ENCODE measurements around the gene BZW1.

Gene BZW1

GRCh38 chr2:200869014-200869413 is 57.3 kb downstream of the BZW1 start:
- TF ChIP-seq USF1 (IDR thresholded peaks at IDR 0.05) (no peak), TEAD4 (IDR thresholded peaks at IDR 0.05) (no peak), RAD21 (IDR thresholded peaks at IDR 0.05; ENCODE audit: low read depth) (no peak), CEBPB (IDR thresholded peaks at IDR 0.05) (no peak), CREB1 (IDR thresholded peaks at IDR 0.05; ENCODE audit: low read depth) (no peak), YY1 (IDR thresholded peaks at IDR 0.05; ENCODE audit: low read depth) (no peak), TCF12 (IDR thresholded peaks at IDR 0.05; ENCODE audit: low read depth) (no peak), TAF1 (IDR thresholded peaks at IDR 0.05; ENCODE audit: low read depth) (no peak), NFIC (IDR thresholded peaks at IDR 0.05) (no peak), FOXM1 (IDR thresholded peaks at IDR 0.05; ENCODE audit: borderline replicate concordance, low read depth) (no peak), EP300 (IDR thresholded peaks at IDR 0.05; ENCODE audit: borderline replicate concordance) (no peak)
- TF ChIP-seq, protein P1, sequence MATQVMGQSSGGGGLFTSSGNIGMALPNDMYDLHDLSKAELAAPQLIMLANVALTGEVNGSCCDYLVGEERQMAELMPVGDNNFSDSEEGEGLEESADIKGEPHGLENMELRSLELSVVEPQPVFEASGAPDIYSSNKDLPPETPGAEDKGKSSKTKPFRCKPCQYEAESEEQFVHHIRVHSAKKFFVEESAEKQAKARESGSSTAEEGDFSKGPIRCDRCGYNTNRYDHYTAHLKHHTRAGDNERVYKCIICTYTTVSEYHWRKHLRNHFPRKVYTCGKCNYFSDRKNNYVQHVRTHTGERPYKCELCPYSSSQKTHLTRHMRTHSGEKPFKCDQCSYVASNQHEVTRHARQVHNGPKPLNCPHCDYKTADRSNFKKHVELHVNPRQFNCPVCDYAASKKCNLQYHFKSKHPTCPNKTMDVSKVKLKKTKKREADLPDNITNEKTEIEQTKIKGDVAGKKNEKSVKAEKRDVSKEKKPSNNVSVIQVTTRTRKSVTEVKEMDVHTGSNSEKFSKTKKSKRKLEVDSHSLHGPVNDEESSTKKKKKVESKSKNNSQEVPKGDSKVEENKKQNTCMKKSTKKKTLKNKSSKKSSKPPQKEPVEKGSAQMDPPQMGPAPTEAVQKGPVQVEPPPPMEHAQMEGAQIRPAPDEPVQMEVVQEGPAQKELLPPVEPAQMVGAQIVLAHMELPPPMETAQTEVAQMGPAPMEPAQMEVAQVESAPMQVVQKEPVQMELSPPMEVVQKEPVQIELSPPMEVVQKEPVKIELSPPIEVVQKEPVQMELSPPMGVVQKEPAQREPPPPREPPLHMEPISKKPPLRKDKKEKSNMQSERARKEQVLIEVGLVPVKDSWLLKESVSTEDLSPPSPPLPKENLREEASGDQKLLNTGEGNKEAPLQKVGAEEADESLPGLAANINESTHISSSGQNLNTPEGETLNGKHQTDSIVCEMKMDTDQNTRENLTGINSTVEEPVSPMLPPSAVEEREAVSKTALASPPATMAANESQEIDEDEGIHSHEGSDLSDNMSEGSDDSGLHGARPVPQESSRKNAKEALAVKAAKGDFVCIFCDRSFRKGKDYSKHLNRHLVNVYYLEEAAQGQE (IDR thresholded peaks at IDR 0.05; ENCODE audit: low read depth), result no peak

DNA sequence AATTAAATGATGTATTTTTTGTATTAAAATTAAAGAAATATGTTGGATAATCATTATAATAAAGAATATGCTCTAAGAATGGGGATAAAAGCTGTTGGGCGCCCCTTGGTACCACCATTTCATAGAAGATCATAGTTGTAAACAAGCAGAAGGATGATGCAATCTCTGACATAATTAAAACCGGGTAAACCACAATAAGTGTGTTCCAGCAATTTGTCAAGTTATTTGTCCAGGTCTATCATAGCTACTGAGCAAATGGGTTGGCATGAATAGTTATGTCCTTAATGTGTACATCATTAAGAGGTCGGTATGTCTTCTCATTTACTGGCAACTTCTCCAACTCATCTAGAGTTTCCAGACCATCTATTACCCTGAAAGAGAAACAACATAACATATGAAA is 59.4 kb downstream of the BZW1 start:
- peak; percentile 13; the same call in 1 of the 2 replicates for TF ChIP-seq CEBPB (IDR thresholded peaks at IDR 0.05)
- TF ChIP-seq MAX (IDR thresholded peaks at IDR 0.05), result no peak
- no peak for TF ChIP-seq FOXM1 (IDR thresholded peaks at IDR 0.05; ENCODE audit: borderline replicate concordance, low read depth)
- TF ChIP-seq, protein P1 (IDR thresholded peaks at IDR 0.05; ENCODE audit: low read depth), result no peak

DNA sequence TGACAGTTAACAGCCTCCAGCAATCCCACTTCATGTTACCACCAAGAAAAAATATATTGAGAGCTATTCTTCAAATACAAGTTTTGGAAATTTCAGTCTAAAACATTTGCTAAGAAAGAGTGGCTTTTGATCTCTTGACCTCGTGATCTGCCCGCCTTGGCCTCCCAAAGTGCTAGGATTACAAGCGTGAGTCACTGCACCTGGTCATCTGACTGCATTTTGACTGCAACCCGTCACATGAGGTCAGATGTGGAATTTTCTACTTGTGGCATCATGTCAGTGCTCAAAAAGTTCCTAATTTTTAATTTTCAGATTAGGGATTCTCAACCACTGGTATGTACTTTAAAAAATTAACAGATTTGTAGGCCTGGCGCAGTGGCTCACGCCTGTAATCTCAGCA is 61.9 kb downstream of the BZW1 start:
- no peak for TF ChIP-seq RAD21 (IDR thresholded peaks at IDR 0.05; ENCODE audit: low read depth)
- no peak for TF ChIP-seq NFIC (IDR thresholded peaks at IDR 0.05)
- TF ChIP-seq CEBPB (IDR thresholded peaks at IDR 0.05), result no peak
- no peak for TF ChIP-seq USF1 (IDR thresholded peaks at IDR 0.05)
- TF ChIP-seq ZBTB7A (IDR thresholded peaks at IDR 0.05; ENCODE audit: low read depth), result no peak
- no peak for TF ChIP-seq TCF12 (IDR thresholded peaks at IDR 0.05; ENCODE audit: low read depth)
- TF ChIP-seq CREB1 (IDR thresholded peaks at IDR 0.05; ENCODE audit: low read depth), result no peak
- TF ChIP-seq MAX (IDR thresholded peaks at IDR 0.05), result no peak
- no peak for TF ChIP-seq YY1 (IDR thresholded peaks at IDR 0.05; ENCODE audit: low read depth)
- no peak for TF ChIP-seq TAF1 (IDR thresholded peaks at IDR 0.05; ENCODE audit: low read depth)
- no peak for TF ChIP-seq FOXM1 (IDR thresholded peaks at IDR 0.05; ENCODE audit: borderline replicate concordance, low read depth)
- TF ChIP-seq, protein P1 (IDR thresholded peaks at IDR 0.05; ENCODE audit: low read depth), result no peak
- TF ChIP-seq EGR1 (IDR thresholded peaks at IDR 0.05), result no peak
- TF ChIP-seq TEAD4 (IDR thresholded peaks at IDR 0.05), result no peak
- TF ChIP-seq EP300 (IDR thresholded peaks at IDR 0.05; ENCODE audit: borderline replicate concordance), result no peak

Measured in Ishikawa (cell line).